Stimulated activated CD4-positive, alpha-beta T cell treated with anti-CD3 and anti-CD28 coated beads, Interleukin-1b, Interleukin-23, amount 100 ng/mL, for 4 hours (primary cell): Measurements from ENCODE around the gene TTYH1.
"Not testable (repeated sequence)": the region's sequence is repeated elsewhere in the genome, so short reads cannot be mapped to it uniquely, and the experiment has no call there.

Experiments
- DNase-seq, 2 donors: peaks; one replicate each; pipeline ENCODE4 v3.0.0-alpha.2; 2020; ENCODE audit warnings: low read depth in 2 of 2

The TTYH1 gene

GRCh38 chr19:54461210-54461609 lies 45.9 kb downstream of the TTYH1 start:
- DNase-seq = no peak

GRCh38 chr19:54461613-54462012 lies 46.3 kb downstream of the TTYH1 start:
- no peak for DNase-seq

DNA sequence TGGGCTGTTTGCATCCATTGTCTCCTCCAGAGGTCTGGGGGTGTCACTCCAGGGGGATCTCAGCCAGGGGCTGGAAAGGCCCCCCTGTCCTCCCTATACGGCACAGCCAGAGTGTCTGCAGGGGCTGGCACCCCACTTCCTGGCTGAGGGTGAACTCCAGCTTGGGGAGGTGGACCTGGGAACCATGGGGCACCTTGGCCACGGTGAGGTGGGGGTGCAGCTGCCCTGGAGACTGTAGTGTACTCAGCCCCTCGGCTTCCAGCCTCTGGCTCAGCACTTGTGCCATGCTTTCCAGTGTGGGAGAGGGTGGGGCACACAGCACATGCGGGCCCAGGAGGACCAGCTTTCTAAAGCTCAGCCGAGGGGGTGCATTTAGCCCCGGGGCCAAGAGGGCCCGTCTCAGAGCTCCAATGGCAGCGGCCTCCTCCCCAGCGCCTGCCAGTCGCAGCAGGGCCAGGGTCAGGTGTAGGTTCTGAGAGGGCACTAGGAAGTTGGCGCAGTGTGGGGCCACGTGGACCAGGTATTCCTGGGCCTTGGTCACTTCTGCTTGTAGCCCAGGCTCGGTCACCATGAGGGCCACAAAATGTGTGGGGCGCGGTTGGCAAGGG lies 46.9 kb downstream of the TTYH1 start:
- no peak for DNase-seq

- DNase-seq = peak; percentile 47 to 58
These were observed 47.6 kb downstream of the TTYH1 start for GRCh38 chr19:54462655-54463530.

GRCh38 chr19:54463531-54464043 lies 48.3 kb downstream of the TTYH1 start, which contains the start of gene LENG9:
LENG9 (minus strand) TSS chr19:54463778; CDS start chr19:54463526, 252 bp downstream.
- DNase-seq = peak; percentile 87 to 93

- peak in 1 of 2 donors; percentile 76 for DNase-seq
These were observed 48.9 kb downstream of the TTYH1 start for GRCh38 chr19:54464044-54464629.

- DNase-seq = peak; percentile 39 to 70
These were observed 49.6 kb downstream of the TTYH1 start for GRCh38 chr19:54464630-54465425.

DNA sequence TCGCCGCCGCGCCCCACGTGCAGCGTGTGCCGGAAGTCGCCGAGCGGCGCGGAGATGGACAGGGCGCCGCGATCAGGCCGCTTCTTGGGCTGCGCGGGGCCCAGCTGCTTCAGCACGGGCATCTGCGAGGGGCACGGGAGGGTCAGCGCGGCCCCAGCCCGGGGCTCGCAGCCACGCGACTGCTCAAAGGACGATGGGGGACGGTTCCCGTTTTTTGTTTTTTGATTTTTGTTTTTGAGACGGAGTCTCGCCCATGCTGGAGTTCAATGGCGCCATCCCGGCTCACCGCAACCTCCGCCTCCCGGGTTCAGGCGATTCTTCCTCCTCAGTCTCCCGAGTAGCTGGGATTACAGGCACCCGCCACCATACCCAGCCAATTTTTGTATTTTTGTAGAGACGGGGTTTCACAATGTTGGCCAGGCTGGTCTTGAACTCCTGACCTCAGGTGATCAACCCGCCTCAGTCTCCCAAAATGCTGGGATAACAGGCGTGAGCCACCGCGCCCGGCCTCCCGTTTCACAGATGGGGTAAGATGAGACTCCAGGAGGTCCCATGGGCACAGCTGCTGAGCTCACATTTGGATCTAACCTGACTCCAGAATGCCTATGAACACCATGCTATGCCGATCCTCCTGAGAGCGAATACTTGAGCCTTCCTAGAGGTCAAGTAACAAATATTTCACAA lies 50.3 kb downstream of the TTYH1 start:
- no peak for DNase-seq

GRCh38 chr19:54466110-54466480 lies 50.8 kb downstream of the TTYH1 start:
- DNase-seq = not testable (repeated sequence)

DNA sequence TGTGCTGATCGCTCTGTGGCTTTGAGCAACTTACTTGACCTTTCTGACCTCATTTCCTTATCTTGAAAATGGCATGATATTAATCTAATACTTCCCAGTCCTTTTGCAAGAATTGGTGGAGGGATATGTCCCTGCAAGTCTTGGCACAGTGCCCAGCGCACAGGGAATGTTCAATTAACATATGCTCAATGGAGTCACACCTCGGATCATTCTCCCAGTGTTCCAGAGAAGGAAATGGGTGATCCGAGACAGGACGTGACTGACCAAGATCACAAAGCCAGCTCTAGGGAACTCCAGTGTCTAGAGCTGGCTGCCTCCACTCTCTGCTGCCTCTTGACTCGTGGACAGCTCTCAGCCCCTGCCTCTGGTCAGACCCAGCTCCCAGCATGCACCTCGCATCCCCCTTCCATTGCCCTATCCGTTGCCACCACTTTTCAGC lies 54.3 kb downstream of the TTYH1 start:
- DNase-seq = no peak

GRCh38 chr19:54470276-54470887 lies 55.1 kb downstream of the TTYH1 start:
- no peak for DNase-seq

DNA sequence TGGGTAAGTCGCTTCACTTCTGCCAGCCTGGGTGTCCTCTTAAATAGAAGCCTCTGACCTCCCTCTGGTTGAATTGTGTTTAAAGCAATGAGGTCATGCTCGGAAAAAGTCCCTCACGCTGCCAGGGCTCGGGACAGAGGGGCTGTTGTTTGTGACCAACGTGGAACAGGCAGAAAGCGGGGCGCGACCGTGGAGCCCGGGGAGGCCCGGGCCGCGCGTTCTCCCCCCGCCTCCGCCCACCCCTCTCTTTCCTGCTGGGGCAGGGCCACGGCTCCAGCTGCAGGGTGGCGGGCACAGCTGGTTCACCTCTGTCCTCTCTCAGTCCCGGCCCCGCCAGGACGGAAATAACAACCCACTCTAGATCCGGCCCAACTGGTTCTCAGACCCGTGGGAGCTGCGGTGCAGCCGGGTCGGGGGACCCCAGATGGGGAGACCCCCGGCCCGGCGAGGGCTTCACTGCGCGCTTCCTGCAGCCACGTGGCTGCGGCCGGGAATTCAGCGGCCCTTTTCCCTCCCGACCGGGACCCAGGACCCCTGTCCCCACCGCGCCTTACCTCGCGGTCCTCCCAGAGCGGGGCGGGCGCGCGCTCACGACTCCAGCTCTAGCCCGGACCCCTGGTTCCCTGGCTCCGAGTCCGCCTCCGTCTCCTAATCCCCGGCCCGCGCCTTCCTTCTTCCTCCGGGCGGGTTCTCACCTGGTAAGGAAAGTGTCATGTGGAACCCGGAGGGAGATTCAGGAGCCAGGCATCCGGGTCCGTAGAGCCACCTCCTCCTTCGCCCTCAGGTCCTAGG lies 55.9 kb downstream of the TTYH1 start:
- DNase-seq = no peak

- no peak for DNase-seq
These were observed 58.0 kb downstream of the TTYH1 start, which contains the start of gene CDC42EP5 for GRCh38 chr19:54473071-54473891. CDC42EP5 (minus strand) TSS chr19:54473296; CDS start chr19:54465547, 7,749 bp downstream.

DNA sequence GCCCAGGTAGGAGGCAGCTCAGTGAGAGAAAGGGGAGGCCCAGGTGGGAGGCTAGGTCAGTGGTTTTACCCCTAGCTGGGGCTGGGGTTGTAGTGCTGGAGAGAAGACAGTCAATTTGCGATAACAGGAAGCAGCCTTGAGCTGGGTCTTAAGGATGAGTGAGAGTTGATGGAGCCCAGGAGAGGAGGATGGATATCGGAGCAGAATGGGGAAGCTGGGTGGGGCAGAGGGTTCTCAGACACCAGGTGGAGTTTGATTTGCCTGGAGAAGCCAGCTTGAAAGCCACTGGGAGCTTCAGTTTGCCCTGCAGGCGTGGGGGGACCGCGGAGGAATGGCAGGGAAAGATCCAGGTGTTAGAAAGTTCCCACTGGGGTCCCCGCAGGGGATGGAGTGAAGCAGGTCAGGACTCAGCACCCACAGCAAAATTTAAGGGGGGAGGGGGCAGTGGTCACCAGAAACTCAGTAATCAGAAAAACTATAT lies 58.7 kb downstream of the TTYH1 start:
- no peak for DNase-seq

DNA sequence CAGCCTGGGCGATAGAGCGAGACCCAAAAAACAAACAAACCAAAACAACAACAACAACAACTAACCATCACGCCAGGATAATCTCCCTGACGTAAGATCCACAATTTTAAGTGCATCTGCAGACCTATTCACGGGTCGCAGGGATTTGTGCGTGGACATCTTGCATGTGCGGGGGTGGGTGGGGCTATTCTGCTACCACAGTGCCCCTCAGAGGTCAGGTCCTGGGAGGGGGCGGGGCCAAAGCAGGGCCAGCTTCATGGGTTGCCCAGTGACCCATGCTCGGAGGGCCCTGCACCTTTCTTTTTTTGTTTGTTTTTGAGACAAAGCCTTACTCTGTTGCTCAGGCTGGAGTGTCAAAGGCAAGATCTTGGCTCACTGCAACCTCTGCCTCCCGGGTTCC lies 60.4 kb downstream of the TTYH1 start:
- no peak for DNase-seq

DNA sequence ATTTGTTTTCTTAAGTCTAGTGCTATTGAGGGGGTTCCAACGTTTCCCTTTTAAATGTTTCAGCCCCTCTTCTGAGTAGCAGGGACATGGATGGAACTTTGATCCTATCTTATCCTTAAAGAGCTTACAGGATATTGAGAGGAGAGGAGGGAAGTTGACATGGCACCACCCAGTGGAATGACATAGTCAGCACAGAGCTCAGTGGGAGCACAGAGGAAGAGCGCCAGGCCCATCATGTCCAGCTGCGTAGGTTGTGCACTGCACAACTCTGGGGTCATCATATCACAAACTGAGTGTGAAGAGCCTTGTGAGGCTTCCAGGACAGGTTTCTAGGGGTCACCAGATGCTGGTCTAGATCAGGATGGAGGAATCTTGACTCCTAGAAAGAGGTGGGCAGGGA lies 62.4 kb downstream of the TTYH1 start:
- no peak for DNase-seq

GRCh38 chr19:54478677-54479266 lies 63.5 kb downstream of the TTYH1 start:
- no peak for DNase-seq

DNA sequence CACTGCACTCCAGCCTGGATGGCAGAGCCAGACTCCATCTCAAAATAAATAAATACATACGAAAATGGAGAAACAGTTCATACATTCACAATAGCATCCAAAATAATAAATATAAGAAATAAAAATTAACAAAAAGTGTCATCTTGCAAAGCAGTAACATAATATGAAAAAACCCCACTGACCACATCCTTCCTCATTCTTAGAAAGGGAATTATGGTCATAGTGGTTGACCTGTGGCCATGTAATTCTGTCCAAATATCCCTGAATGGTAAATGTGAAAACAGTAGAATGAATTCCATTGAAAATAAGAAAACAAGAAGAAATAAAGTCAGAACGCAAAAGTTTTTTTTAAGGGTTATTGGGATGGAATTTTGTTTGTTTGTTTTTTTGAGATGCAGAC lies 64.8 kb downstream of the TTYH1 start:
- DNase-seq = no peak
